Measurements from ENCODE around the gene FAM98C.

The FAM98C gene

DNA sequence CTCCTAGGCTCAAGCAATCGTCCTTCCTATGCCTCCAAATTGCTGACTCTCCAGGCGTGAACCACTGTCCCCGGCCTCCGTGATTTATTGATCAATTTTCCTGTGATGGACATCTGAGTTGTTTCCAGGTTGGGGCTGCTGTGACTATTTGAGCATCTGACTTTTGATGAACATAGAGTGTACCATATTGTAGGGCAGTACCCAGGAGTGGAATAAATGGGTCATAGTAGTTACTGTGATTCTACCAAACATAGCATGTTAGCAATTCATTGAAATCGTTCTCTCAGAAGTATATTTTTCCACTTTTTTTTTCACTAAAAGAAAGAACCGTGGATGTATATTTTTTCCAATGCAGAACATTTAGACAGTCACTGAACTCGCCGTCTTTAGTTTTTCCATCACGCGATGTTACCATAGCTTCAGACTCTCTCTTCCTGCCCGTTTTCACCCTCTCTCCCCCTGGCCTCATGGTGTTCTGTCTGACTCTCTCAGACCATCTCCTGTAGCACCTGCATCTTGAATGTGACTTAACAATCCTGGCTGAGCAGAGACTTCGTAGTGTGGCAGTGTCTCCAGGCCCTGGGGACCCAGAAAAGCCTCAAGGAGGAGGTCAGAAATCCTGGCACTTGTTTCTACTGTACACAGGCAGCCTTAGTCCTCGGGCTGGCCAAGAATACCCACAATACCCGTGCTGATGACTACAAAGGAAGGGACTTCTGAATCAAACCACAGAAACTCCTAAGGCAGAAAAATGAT, 26.3 kb downstream of the FAM98C start:
- Histone ChIP-seq H4K20me1 (ENCODE audit: insufficient read depth, low read length) (no peaks in the 10 kb centered on the region), H3K9ac (ENCODE audit: low read depth, low read length) (no peak overlapping the region), H3K9me3 (ENCODE audit: insufficient read depth, low read length, severe bottlenecking) (no peaks in the 10 kb centered on the region), H2AFZ (ENCODE audit: low read depth, low read length) (no peak overlapping the region), H3K27ac (ENCODE audit: low read length) (no peak overlapping the region), H3K27me3 (ENCODE audit: insufficient read depth, low read length, poor library complexity) (no peaks in the 10 kb centered on the region), H3K4me2 (ENCODE audit: insufficient read depth, low read length) (no peak overlapping the region), H3K36me3 (ENCODE audit: insufficient read depth, low read length) (no peaks in the 10 kb centered on the region), H3K4me3 (ENCODE audit: low read depth in 1 of 2, low read length in 2 of 2) (no peak overlapping the region), H3K4me1 (ENCODE audit: insufficient read depth, low read length) (peaks cover 7% of the 10 kb centered on the region), H3K79me2 (ENCODE audit: insufficient read depth, low read length) (no peaks in the 10 kb centered on the region)
- TF ChIP-seq, protein P1, sequence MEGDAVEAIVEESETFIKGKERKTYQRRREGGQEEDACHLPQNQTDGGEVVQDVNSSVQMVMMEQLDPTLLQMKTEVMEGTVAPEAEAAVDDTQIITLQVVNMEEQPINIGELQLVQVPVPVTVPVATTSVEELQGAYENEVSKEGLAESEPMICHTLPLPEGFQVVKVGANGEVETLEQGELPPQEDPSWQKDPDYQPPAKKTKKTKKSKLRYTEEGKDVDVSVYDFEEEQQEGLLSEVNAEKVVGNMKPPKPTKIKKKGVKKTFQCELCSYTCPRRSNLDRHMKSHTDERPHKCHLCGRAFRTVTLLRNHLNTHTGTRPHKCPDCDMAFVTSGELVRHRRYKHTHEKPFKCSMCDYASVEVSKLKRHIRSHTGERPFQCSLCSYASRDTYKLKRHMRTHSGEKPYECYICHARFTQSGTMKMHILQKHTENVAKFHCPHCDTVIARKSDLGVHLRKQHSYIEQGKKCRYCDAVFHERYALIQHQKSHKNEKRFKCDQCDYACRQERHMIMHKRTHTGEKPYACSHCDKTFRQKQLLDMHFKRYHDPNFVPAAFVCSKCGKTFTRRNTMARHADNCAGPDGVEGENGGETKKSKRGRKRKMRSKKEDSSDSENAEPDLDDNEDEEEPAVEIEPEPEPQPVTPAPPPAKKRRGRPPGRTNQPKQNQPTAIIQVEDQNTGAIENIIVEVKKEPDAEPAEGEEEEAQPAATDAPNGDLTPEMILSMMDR (IDR thresholded peaks at IDR 0.05; ENCODE audit: borderline replicate concordance, extremely low read depth, low read length, poor library complexity, severe bottlenecking), result no peak
- TF ChIP-seq EZH2 (IDR thresholded peaks at IDR 0.05; ENCODE audit: borderline replicate concordance, low read depth, low read length, severe bottlenecking), result no peak
- ATAC-seq (ENCODE audit: insufficient read depth, low read depth) (no peak), DNase-seq (no peak)

GRCh38 chr19:38429811-38430156, 26.9 kb downstream of the FAM98C start:
- no peak overlapping the region for H2AFZ ChIP-seq (ENCODE audit: low read depth, low read length)
- no peak overlapping the region for H3K27ac ChIP-seq (ENCODE audit: low read length)
- no peak for ATAC-seq (ENCODE audit: insufficient read depth, low read depth)

GRCh38 chr19:38430931-38431330, 28.0 kb downstream of the FAM98C start:
- Histone ChIP-seq H3K9me3 (ENCODE audit: insufficient read depth, low read length, severe bottlenecking) (no peaks in the 10 kb centered on the region), H3K27me3 (ENCODE audit: insufficient read depth, low read length, poor library complexity) (no peaks in the 10 kb centered on the region)

More at GRCh38 chr19:38429811-38430156, 26.9 kb downstream of the FAM98C start:
- H3K4me3 ChIP-seq (ENCODE audit: low read depth in 1 of 2, low read length in 2 of 2), result no peak overlapping the region
- H3K79me2 ChIP-seq (ENCODE audit: insufficient read depth, low read length), result no peaks in the 10 kb centered on the region
- no peak overlapping the region for H3K9ac ChIP-seq (ENCODE audit: low read depth, low read length)
- H3K4me2 ChIP-seq (ENCODE audit: insufficient read depth, low read length), result no peak overlapping the region
- no peaks in the 10 kb centered on the region for H3K27me3 ChIP-seq (ENCODE audit: insufficient read depth, low read length, poor library complexity)
- peaks cover 7% of the 10 kb centered on the region for H3K4me1 ChIP-seq (ENCODE audit: insufficient read depth, low read length)
- DNase-seq, result no peak
- no peaks in the 10 kb centered on the region for H4K20me1 ChIP-seq (ENCODE audit: insufficient read depth, low read length)
- no peaks in the 10 kb centered on the region for H3K36me3 ChIP-seq (ENCODE audit: insufficient read depth, low read length)
- no peaks in the 10 kb centered on the region for H3K9me3 ChIP-seq (ENCODE audit: insufficient read depth, low read length, severe bottlenecking)
- TF ChIP-seq, protein P1 (IDR thresholded peaks at IDR 0.05; ENCODE audit: borderline replicate concordance, extremely low read depth, low read length, poor library complexity, severe bottlenecking), result no peak
- no peak for TF ChIP-seq EZH2 (IDR thresholded peaks at IDR 0.05; ENCODE audit: borderline replicate concordance, low read depth, low read length, severe bottlenecking)

More at GRCh38 chr19:38430931-38431330, 28.0 kb downstream of the FAM98C start:
- H2AFZ ChIP-seq (ENCODE audit: low read depth, low read length), result no peak overlapping the region
- no peak overlapping the region for H3K9ac ChIP-seq (ENCODE audit: low read depth, low read length)
- DNase-seq (no peak), ATAC-seq (ENCODE audit: insufficient read depth, low read depth) (no peak)
- no peak for TF ChIP-seq EZH2 (IDR thresholded peaks at IDR 0.05; ENCODE audit: borderline replicate concordance, low read depth, low read length, severe bottlenecking)
- TF ChIP-seq, protein P1 (IDR thresholded peaks at IDR 0.05; ENCODE audit: borderline replicate concordance, extremely low read depth, low read length, poor library complexity, severe bottlenecking), result no peak
- peaks cover 1% of the 10 kb centered on the region for H3K4me1 ChIP-seq (ENCODE audit: insufficient read depth, low read length)
- H3K79me2 ChIP-seq (ENCODE audit: insufficient read depth, low read length), result no peaks in the 10 kb centered on the region
- H3K36me3 ChIP-seq (ENCODE audit: insufficient read depth, low read length), result no peaks in the 10 kb centered on the region
- H3K4me3 ChIP-seq (ENCODE audit: low read depth in 1 of 2, low read length in 2 of 2), result no peak overlapping the region
- H3K27ac ChIP-seq (ENCODE audit: low read length), result no peak overlapping the region
- H4K20me1 ChIP-seq (ENCODE audit: insufficient read depth, low read length), result no peaks in the 10 kb centered on the region
- H3K4me2 ChIP-seq (ENCODE audit: insufficient read depth, low read length), result no peak overlapping the region
